RPMI8226 (cell line): Measurements from ENCODE around the gene REG3G.
A peak's percentile ranks its signal among the peaks of the same experiment; 100 is the strongest.

Source experiments
- DNase-seq: peaks from one replicate; pipeline ENCODE4 v3.0.0-alpha.2; 2015

The REG3G gene

DNA sequence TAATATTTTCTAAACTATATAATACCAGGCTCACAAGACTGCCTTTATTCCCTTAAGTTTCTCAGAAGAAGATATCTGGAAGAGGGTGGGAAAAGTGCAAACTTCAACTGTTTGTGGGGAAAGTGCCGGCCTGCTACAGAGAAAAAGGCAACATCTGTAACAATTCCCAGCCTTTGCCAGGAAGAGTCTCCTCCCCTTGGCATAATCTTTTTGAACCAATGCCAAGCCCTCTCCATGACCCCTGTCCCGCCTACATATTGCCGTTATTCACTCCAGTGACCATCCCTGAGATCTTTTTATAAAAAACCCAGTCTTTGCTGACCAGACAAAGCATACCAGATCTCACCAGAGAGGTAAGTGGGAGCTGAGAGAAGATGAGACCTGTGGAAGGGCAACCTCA, at the start of gene REG3G:
TSS of gene REG3G (plus strand) at position 282 of the 400 bp plus-strand sequence. CDS start 392 bp downstream, outside the sequence.
- no peak for DNase-seq

DNA sequence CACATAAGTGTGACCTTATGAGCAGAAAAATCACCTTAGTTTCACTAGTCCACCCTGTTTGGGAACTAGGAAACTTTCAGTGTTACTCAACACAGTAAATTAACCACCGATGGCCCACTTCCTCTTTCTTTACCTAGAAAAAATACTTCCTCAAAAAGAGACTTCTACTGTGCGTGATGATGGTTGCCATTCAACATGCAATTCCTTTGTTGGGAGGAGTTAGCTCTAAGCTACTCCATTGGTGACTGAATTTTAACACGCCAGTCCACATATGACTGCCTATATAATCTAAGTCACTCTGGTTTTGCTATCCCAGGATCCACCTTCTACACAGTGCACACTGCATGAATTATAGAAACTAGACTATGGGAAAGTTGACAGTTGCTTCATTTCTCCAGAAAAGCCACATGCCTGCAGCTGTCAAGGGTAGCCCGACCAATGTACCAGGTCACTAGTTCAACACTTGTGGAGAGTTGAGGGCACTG, 47.8 kb upstream of the REG3G start:
- peak; percentile 59 for DNase-seq

DNA sequence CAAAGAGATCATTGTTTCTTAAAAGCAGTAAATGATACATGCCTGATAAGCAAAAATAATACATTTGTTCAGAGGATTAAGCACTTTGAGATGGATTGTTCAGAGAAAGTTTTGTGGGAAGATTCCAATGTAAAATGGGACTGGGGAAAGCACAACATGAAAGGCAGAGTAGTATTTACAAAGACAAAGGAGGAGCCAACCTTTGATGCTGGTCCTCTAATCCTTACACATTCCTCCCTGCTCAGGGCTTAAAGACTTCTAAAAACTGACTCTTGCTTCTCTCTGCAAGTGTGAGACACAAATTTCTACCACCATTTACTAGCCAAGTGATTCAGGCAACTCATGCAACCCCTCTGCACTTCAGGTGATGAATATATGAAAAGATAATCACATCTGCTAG, 47.2 kb upstream of the REG3G start:
- DNase-seq, result no peak

DNA sequence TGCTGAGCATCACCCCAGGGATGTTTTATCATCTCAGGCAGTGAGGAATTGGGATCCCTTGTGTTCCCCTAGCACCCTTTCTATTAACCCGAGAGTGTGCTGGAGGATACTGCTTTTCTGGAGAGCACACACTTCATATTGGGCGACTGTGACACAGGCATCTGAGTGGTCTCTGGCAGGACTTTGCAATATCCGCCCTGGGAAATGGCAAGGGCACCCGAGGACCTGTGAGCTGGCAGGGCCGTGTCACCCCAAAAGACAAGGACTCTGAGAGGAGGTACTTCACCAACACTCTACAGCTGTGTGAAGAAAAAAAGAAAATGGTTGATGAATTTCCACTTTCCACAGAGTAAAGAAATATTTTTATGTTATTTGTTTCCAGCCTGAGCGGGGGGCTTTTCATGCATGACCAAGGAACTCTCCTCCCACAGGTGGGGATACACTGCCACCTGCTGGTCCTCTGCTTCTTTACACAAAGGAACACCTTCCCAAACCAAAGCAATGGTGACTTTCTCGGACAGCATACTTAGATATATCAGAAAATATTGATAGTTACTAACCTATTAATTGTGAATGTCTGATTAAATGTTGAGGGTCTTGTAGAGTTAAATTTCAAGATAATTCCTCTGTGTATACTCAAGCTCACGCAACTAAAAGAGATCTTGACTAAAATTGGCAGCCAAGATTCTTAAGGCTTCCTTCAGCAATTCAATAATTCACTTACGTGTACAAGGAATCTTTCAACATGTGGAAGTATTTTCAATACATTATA, 45.9 kb upstream of the REG3G start:
- DNase-seq, result peak; percentile 53

- DNase-seq, result no peak
Measured at GRCh38 chr2:78980152-78980465, 45.4 kb upstream of the REG3G start.

DNA sequence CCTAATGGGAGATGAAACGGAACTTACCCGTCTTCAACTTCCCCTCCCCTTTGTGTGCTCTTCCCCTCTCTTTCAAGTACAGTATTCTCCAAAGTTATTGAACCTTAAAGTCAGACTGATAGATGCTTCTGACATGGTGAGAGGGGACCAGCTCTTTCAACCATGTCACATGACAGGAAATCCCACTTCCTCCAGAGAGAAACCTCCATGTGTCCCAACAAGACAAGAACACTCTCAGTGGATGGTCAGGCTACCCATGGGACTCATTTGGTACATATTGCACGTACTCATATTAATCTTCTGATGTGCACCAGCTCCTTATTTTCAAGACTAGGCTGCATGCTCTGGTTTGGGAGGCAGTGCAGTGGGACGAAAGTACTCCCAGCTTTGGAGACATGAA, 44.6 kb upstream of the REG3G start:
- DNase-seq, result no peak

DNA sequence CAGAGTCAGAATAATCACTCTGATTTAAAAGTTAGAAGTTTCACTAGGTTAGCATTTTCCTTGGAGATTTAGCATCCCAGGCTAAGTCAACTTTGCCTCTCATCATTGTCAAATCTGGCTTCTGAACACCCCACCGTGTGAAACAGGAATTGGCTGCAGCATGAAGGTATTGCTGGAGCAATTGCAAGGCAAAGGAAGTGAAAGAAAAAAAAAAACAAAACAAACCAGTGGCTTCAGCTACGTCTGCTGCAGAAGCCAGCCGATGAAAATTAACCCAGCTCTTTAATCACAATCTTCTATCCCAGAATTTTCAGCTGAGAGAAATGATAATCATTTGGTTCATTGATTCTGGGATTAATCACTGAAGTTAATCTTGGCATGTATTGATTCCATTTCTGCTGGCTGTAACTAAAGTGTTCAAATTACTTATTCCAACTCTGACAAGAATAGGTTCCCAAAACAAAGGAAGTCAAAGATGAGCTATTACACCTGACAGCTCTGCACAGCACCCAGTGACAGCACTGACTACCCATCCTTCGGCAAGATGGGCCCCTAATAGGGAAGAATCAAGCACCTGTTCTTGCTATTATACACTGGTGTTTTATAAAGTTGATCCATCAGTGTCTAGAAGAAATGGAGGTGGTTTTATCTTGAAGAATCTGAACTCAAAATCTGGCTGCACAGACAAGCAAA, 42.7 kb upstream of the REG3G start:
- no peak for DNase-seq

GRCh38 chr2:78984386-78984785, 41.1 kb upstream of the REG3G start:
- DNase-seq, result no peak

DNA sequence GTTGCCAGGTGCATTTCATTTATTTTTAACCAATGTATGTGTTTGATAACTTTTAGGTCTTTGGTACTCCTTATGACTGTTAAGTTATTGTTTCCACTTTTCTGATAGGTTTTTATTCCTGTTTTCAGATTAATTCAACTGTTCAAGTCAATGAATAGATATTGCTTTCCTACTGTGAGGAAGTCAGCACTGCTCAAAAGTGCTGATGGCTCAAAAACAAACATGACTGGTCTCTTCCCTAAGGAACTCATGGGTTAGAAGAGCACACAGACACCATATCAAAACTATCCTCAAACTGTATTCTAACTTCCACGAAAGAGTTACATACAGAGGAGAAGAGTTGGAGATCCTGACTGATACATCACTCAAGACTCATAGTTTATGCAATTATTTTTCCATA, 39.9 kb upstream of the REG3G start:
- no peak for DNase-seq

DNA sequence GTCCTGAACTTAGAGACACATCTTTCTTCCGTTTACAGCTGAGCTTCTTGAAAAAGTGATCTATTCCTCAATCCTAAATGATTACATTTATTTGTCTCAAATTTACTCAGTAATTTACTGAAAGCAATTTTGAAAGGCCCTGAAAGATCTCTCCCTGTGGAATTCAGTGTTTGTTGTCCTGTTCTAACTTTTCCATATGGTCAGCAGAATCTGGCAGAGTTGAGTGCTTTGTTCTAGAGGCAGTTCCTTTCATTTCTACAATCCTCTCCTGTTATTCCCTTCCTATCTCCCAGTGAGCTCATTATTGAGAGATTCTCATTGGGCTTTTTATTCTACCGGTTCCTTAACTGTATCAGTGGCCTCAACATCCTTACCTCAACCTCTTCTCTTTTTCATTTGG, 36.5 kb upstream of the REG3G start:
- DNase-seq, result no peak

- DNase-seq, result peak; percentile 20
Measured at GRCh38 chr2:78992451-78992806, 33.1 kb upstream of the REG3G start.

DNA sequence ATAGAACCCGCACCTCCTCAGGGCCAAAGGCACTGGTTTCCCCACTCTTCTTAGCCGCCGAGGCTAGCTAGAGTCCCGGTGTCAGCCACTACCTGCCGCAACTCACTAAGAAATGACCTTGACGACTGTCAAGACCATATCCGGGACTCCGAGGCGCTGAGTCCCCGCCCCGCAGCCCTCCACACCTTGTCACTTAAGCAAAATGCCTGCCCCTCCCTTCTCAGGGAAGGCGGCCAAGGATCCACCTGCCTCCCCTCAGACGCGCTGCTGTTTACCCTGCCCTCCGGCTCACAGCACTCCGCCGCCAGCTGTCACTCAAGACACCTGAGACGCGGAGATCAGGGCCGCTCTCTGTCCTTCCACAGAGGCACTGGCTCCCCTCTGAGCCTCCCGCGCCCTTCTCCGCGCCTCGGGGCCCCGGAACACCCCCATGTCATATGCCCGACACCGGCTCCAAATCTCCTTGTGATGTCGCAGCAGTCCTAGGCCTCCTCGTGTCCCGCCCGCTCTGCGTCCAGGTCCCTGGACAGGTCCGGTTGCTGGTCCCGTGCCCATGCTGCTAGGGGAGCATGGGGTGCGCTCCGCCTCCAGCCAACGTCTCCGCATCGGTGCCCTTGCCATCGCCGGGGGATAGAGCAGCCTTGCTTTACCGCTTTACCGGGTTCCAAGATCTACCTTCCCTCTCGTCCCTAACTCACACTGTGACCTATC, 32.5 kb upstream of the REG3G start:
- DNase-seq, result peak; percentile 42

DNA sequence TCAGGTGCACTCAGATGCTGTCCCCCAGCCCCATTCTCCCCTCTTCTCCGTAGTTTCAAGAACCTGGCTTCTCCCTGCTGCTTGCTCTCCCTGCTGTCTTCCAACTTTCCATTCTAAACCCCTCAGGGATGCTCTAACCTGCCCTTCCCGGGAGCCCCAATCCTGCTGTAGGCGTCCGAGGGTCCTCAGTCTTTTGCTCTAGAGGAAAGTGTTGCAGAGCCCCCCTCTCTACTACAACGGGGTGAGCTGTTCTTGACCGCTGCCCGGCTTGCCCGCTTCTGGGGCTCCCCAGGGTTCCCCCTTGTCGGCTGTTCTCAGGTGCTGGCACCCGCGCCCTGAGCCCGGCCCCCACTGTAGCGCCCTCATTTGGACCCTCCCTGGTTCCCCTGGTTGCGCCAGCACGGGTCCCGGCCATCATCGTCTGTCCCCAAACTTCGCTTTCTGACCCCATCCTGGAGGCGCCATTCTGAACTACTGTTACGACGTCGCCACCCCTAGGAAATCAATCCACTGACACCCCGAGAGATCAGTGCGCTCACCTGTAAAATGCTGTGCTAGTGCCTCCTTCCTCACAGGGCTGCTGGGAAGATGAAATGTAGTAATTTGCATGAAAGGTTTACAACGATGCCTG, 31.9 kb upstream of the REG3G start:
- DNase-seq, result no peak

GRCh38 chr2:78994789-78995188, 30.7 kb upstream of the REG3G start:
- no peak for DNase-seq

DNA sequence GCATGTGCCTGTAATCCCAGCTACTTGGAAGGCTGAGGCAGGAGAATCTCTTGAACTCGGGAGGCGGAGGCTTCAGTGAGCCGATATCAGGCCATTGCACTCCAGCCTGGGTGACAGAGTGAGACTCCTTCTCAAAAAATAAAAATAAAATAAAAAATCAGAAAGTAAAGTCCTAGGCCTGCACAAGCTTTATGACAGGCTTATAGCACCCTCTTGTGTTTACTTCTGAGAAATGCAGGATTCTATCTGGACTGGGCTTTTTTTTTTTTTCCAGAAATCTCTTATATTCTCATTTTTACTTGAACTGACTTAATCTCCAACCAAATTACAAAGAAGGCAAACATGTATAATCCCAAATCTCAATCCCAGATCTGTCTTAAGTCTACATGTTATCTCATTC, 26.1 kb upstream of the REG3G start:
- peak; percentile 15 for DNase-seq

DNA sequence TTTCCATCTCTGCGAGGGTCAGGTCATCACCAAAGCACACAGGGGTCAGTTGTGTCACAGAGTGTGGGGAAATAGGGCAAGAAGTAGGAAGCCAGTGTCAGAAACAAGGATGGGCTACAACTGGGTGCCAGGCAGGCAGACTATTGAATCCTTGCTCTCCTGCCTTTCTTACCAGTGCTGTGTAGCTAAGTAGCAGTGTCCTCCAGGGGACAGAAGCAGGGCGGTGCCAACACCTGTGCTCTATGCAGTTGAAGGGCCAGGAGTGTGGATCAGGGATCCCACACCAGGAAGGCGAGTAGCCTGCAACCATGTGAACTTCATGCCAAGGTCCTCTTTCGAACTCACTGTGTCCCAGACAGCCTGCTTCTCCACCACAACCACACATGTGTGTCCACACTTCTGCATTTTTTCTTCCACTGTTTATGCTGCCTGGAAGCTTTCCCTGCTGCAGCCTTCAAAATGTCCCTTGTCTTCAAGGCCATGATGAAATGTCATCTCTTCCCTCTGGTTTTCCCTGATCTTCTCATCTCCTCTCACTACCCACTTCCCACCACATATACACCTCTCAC, 25.4 kb upstream of the REG3G start:
- no peak for DNase-seq

- no peak for DNase-seq
Measured at GRCh38 chr2:79001285-79001684, 24.2 kb upstream of the REG3G start.

GRCh38 chr2:79004680-79005079, 20.8 kb upstream of the REG3G start:
- DNase-seq, result no peak

DNA sequence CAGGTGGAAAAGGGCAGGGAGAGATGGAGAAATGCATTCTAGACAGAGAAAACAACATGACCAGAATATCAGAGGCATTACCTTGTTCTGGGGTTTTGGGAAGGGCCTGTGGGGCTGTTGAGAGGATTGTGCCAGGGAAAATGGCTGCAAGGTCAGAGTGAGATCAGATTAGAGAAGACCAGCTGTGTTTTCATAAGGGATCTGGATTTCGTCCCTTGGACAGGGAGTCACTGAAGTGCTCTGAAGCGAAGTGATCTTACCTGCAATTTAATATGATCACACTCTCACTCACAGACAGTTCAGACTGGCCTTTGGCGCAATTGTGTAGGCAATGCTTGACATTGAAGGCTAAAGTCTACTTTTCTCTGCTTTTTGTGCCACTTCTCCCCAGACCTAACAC, 20.3 kb upstream of the REG3G start:
- DNase-seq, result no peak

GRCh38 chr2:79009388-79009787, 16.1 kb upstream of the REG3G start:
- DNase-seq, result no peak

DNA sequence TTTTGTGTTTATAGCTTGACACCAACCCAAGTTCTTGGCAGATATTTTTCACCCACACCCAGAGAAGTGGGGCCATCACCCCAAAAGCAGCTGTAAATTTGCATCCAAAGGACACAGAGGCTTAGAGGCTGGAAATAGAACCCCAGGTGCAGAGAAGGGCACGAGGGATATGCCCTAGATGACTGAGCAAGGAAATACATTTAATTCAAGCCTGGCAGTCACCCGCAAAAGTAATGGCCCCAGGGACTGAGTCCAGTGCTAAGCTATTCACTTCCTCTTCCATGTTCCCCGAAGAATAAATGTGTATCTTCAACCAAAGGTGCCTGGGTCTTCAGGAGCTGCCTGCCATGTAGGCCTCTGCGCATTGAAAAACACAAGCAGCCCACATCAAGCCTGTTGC, 14.0 kb upstream of the REG3G start:
- no peak for DNase-seq

DNA sequence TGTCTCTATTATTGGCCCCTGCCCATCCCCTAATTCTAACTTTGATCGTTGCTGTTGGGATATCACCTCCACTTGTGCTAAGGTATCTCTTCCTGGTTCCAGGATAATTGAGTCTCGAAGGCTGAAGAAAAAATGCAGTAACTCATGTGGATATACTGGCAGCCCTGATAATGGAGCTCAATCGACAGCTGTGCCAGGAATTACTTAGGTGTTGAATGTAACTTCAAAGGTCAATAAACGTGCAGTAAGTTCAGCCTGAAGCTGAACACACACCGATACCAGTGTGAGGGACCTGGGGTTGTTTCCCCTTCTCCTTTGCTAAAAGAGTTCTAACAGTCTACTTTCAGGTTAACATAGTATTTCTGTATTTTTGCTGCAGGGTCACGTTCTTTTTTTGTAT, 11.9 kb upstream of the REG3G start:
- no peak for DNase-seq

- DNase-seq, result no peak
Measured at GRCh38 chr2:79016342-79016741, 9.2 kb upstream of the REG3G start.
